Measurements from ENCODE around the gene KCTD1. TPM values are rescaled to one million over a fixed set of nuclear protein-coding genes. Genes with fewer than 3 reads are reported as not detected.

Gene KCTD1
- total RNA-seq, 1 donor from 2014 or later: 31.8 TPM

GRCh38 chr18:26417190-26417589 lies 131.2 kb downstream of the KCTD1 start:
- Histone ChIP-seq H4K20me1 (ENCODE audit: insufficient read depth, low read length) (no peaks in the 10 kb centered on the region), H3K27me3 (ENCODE audit: insufficient read depth, low read length) (no peaks in the 10 kb centered on the region), H3K27ac (ENCODE audit: low read depth, low read length) (no peak overlapping the region), H3K4me3 (ENCODE audit: insufficient read depth, low read depth, low read length) (no peak overlapping the region), H3K79me2 (ENCODE audit: insufficient read depth, low read length) (no peaks in the 10 kb centered on the region), H3K9ac (ENCODE audit: low read length) (no peak overlapping the region), H3K4me2 (ENCODE audit: low read length) (no peak overlapping the region), H3K4me1 (ENCODE audit: insufficient read depth, low read length) (no peaks in the 10 kb centered on the region), H3K9me3 (ENCODE audit: insufficient read depth, low read depth, low read length) (no peaks in the 10 kb centered on the region), H3K36me3 (ENCODE audit: insufficient read depth, low read length) (no peaks in the 10 kb centered on the region), H2AFZ (ENCODE audit: low read depth, low read length) (no peak overlapping the region)
- DNase-seq (ENCODE audit: low read depth) (no peak), FAIRE-seq (no peak)
- H3K27ac Mint-ChIP-seq (ENCODE audit: unreplicated experiment): no peak overlapping the region
- H3K4me1 Mint-ChIP-seq (ENCODE audit: low read depth, unreplicated experiment): no peaks in the 10 kb centered on the region
- H3K36me3 Mint-ChIP-seq (ENCODE audit: low read depth, unreplicated experiment): no peaks in the 10 kb centered on the region
- no peak overlapping the region for H3K4me3 Mint-ChIP-seq (ENCODE audit: unreplicated experiment)
- H3K9me3 Mint-ChIP-seq (ENCODE audit: unreplicated experiment): no peaks in the 10 kb centered on the region
- TF ChIP-seq CTCF (IDR thresholded peaks at IDR 0.05; ENCODE audit: insufficient read depth, low read depth, low read length) (no peak), EZH2 (IDR thresholded peaks at IDR 0.05; ENCODE audit: insufficient read depth, low read length) (no peak)
- H3K27me3 Mint-ChIP-seq (ENCODE audit: low read depth, unreplicated experiment): peaks cover 2% of the 10 kb centered on the region

GRCh38 chr18:26416652-26417150 lies 131.7 kb downstream of the KCTD1 start:
- no peak overlapping the region for H3K4me2 ChIP-seq (ENCODE audit: low read length)
- TF ChIP-seq EZH2 (IDR thresholded peaks at IDR 0.05; ENCODE audit: insufficient read depth, low read length) (no peak), CTCF (IDR thresholded peaks at IDR 0.05; ENCODE audit: insufficient read depth, low read depth, low read length) (no peak)
- FAIRE-seq (no peak), DNase-seq (ENCODE audit: low read depth) (no peak)
- no peak overlapping the region for H3K27ac ChIP-seq (ENCODE audit: low read depth, low read length)
- no peak overlapping the region for H3K9ac ChIP-seq (ENCODE audit: low read length)
- H3K27me3 ChIP-seq (ENCODE audit: insufficient read depth, low read length): no peaks in the 10 kb centered on the region
- no peak overlapping the region for H3K4me3 ChIP-seq (ENCODE audit: insufficient read depth, low read depth, low read length)
- no peaks in the 10 kb centered on the region for H4K20me1 ChIP-seq (ENCODE audit: insufficient read depth, low read length)
- Mint-ChIP-seq H3K4me1 (ENCODE audit: low read depth, unreplicated experiment) (no peaks in the 10 kb centered on the region), H3K4me3 (ENCODE audit: unreplicated experiment) (no peak overlapping the region), H3K9me3 (ENCODE audit: unreplicated experiment) (no peaks in the 10 kb centered on the region), H3K36me3 (ENCODE audit: low read depth, unreplicated experiment) (no peaks in the 10 kb centered on the region), H3K27ac (ENCODE audit: unreplicated experiment) (no peak overlapping the region), H3K27me3 (ENCODE audit: low read depth, unreplicated experiment) (no peaks in the 10 kb centered on the region)
- no peaks in the 10 kb centered on the region for H3K36me3 ChIP-seq (ENCODE audit: insufficient read depth, low read length)
- H3K9me3 ChIP-seq (ENCODE audit: insufficient read depth, low read depth, low read length): no peaks in the 10 kb centered on the region
- H2AFZ ChIP-seq (ENCODE audit: low read depth, low read length): no peak overlapping the region
- no peaks in the 10 kb centered on the region for H3K79me2 ChIP-seq (ENCODE audit: insufficient read depth, low read length)
- no peaks in the 10 kb centered on the region for H3K4me1 ChIP-seq (ENCODE audit: insufficient read depth, low read length)

- Histone ChIP-seq H3K9ac (ENCODE audit: low read length) (no peak overlapping the region), H3K36me3 (ENCODE audit: insufficient read depth, low read length) (no peaks in the 10 kb centered on the region), H3K4me1 (ENCODE audit: insufficient read depth, low read length) (no peaks in the 10 kb centered on the region), H3K79me2 (ENCODE audit: insufficient read depth, low read length) (no peaks in the 10 kb centered on the region), H3K9me3 (ENCODE audit: insufficient read depth, low read depth, low read length) (no peaks in the 10 kb centered on the region), H3K4me2 (ENCODE audit: low read length) (no peak overlapping the region), H3K27ac (ENCODE audit: low read depth, low read length) (no peak overlapping the region), H3K4me3 (ENCODE audit: insufficient read depth, low read depth, low read length) (no peak overlapping the region), H3K27me3 (ENCODE audit: insufficient read depth, low read length) (no peaks in the 10 kb centered on the region), H2AFZ (ENCODE audit: low read depth, low read length) (no peak overlapping the region), H4K20me1 (ENCODE audit: insufficient read depth, low read length) (no peaks in the 10 kb centered on the region)
- TF ChIP-seq CTCF (IDR thresholded peaks at IDR 0.05; ENCODE audit: insufficient read depth, low read depth, low read length) (no peak), EZH2 (IDR thresholded peaks at IDR 0.05; ENCODE audit: insufficient read depth, low read length) (no peak)
- no peaks in the 10 kb centered on the region for H3K36me3 Mint-ChIP-seq (ENCODE audit: low read depth, unreplicated experiment)
- DNase-seq (ENCODE audit: low read depth) (no peak), FAIRE-seq (no peak)
- H3K4me3 Mint-ChIP-seq (ENCODE audit: unreplicated experiment): no peak overlapping the region
- H3K27me3 Mint-ChIP-seq (ENCODE audit: low read depth, unreplicated experiment): no peaks in the 10 kb centered on the region
- H3K9me3 Mint-ChIP-seq (ENCODE audit: unreplicated experiment): no peaks in the 10 kb centered on the region
- H3K27ac Mint-ChIP-seq (ENCODE audit: unreplicated experiment): no peak overlapping the region
- H3K4me1 Mint-ChIP-seq (ENCODE audit: low read depth, unreplicated experiment): no peaks in the 10 kb centered on the region
Observed at GRCh38 chr18:26415631-26416030, 132.7 kb downstream of the KCTD1 start.

All from astrocyte (in vitro differentiated cells and primary cell).